GM19467 (cell line): ENCODE results near the gene PPP1R2.
"Not testable (repeated sequence)": the region's sequence is repeated elsewhere in the genome, so short reads cannot be mapped to it uniquely, and the experiment has no call there.

Experiments used
- ATAC-seq: cut with Tn5 transposase; IDR thresholded peaks from one replicate; pipeline ENCODE4 v1.9.1; 2021; ENCODE audit warnings: mild to moderate bottlenecking, moderate library complexity; ENCODE audit not compliant: unreplicated experiment

PPP1R2 gene

GRCh38 chr3:195540027-195540426, 3.1 kb downstream of the PPP1R2 start:
- ATAC-seq = no peak

DNA sequence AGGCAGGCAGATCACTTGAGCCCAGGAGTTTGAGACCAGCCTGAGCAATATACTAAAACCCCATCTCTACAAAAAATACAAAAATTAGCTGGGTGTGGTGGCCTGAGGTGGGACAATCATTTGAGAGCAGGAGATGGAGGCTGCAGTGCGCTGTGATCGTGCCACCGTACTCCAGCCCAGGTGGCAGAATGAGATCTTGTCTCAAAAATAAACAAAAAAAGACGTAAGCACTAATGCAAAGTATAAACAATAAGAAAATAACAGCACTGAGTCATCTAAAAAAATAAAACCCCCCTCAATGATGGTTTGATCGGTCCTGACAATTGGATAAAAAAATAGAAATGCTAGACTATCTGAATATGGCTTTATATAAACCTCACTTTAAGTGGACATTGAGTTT, 3.6 kb downstream of the PPP1R2 start:
- ATAC-seq = no peak

DNA sequence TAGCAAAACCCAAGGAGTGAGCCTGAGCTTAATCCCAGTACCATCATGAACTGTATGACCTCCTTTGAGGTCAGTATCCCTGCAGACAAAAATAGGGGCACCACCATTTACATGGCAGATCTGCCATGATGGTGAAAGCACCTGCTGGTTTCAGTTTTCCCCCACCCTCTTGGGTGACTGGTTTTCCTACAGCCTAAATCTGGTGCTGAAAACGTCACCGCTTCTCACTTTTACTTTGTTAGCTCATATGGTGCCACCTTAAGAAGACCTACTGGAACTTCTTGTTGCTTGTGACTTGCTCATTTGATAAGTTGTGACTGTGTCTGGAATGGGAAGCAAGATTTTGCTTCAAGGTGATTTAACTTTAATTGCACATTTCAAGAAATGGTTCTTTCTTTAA, 5.1 kb downstream of the PPP1R2 start:
- peak; percentile 48 for ATAC-seq

DNA sequence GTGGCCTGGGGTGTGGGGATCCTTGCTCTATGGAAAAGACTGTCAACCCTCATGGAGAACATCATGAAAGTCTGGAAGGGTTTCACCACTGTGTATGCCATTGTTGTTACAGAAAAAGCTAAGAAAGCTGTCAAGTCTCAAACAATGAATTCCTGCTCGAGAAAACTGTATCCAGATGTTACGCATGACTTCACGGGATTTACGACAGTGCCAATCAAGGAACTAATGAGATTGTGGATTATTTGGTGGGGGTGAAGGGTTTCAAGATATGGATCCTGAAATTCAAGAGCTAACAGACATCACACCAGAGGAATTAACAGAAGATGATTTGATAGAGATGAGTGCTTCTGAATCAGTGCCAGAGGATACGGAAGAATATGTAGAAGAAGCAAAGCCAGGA, 7.8 kb downstream of the PPP1R2 start:
- no peak for ATAC-seq

DNA sequence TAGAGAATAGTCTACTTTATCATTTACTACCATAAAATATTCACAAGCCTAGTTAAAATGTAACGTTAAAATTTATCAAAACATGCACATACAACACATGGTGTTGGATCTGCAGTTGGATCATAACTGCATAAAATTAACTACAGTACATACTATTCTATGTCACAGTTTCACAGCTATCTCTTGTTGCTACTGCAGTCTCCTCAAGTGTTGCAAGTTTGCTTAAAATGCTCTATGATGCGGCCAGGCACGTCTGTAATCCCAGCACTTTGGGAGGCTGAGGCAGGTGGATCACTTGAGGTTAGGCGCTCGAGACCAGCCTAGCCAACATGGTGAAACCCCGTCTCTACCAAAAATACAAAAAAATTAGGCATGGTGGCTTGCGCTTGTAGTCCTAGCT, 10.3 kb downstream of the PPP1R2 start:
- no peak for ATAC-seq

- ATAC-seq = no peak
These were observed 10.8 kb downstream of the PPP1R2 start for GRCh38 chr3:195532345-195532744.

GRCh38 chr3:195531683-195532082, 11.4 kb downstream of the PPP1R2 start:
- no peak for ATAC-seq

DNA sequence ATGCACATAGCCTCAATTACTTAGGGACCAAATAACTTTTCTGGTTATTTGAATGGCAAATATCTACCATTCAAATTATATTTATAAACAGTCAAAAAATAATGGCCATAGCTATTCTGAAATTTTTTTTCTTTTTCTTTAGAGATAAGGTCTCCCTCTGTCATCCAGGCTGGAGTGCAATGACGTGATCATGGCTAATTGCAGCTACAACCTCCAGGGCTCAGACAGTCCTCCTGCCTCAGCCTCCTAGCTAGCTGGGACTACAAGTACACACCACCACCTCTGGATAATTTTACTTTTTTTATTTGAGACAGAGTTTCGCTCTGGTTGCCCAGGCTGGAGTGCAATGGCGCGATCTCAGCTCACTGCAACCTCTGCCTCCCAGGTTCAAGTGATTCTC, 16.6 kb downstream of the PPP1R2 start:
- ATAC-seq = no peak

GRCh38 chr3:195524171-195524896, 18.8 kb downstream of the PPP1R2 start:
- no peak for ATAC-seq

DNA sequence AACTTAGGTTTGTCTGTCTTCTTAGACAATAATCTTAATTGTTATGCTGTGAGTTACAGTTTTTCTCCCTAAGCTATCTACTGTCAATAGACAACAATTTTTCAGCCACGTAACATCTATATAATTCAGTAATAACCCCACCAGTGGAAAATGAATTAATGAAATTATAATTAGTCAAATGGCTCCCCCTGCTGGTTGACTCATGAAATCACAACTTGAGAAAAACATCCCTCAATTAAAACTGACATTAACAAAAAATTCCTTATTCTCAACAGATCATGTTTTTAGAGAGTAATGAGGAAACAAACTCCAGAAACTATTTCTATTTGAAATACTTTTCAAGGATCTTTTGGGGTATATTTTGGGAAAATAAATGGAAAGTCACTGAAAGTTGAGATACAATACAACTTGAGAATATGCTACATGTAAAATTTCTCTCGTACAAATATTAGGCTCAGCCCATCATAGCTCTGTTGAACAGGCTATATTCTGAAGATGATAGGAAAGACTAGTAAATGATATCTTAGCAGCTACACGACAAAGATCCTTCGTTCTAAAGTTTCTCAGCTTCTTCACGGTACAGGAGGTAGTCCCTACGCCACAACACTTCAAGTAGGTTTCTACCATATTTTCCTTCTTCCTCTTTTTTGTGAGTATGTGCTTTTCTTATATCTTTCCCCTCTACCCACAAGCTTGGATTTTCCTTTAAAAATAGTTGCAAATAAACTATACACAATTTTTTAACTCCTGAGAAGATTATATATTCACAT, 20.7 kb downstream of the PPP1R2 start:
- no peak for ATAC-seq

DNA sequence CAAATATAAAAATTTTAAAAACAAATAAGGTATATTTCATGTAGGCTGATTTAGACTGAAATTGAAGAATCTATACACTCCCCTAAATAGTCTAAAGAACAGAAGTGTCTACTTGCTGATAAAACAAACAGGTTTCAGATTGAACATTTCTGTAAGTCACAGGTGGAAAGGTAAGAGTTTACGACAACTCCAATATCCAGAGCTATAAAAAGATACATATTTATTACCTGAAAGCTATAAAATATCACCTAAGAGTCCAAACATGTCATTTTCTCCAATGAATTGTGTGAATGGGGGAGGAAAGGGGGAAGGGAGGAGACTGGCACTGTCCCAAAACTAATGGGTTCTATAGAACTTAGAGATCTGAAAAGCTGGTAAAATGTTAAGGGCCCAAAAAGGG, 26.1 kb downstream of the PPP1R2 start:
- ATAC-seq = no peak

DNA sequence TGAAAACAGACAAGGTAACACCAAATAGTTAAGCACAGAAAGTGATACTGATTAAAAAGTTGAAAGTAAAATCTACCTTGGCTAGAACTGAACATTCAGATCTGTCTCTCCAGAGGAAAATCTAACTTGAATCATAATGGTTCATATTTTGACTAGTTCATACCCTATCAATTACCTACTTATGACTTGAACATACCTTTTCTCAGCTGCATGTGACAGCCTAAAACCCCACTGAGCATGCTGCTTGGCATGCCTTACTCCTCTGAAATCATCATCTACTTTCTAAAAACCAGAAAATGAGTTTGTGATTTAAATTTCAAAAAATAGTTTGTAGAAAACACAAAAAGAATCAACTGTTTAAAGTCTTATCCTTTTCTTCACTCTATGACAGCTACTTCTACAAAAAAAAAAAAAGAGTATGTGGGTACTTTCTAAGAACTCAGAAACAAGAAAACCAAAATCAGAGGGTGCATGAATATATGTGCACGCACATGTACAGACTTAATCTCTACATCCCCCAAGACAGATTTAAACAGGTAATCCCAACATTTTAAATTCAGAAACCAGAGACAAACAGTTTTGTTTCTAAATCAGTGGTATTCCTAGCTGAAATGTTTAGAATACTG, 28.4 kb downstream of the PPP1R2 start:
- ATAC-seq = not testable (repeated sequence)

DNA sequence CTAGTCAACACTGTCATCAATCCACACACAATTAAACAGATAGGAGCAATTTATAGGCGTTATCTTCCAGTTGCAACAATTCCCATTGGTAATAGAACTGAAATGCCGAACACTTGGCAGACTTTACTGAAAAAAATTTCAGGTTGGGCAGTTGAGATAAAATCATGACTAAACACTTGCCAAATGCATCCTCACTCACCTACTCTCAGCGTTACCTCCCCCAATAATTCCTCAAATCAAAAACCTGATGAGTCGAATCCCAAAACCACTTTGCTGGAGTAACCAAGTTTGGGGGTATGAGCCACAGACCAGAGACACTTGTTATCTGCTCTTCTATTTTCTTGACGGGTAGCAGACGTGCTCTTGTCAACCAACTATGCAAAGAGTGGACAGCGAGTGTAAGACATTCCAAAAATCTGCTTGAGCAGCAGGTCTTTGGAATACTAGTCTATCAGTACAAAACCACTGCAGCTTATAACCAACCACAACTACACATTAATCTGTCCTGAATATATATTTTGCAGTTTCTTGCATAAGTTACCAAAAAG, 30.3 kb downstream of the PPP1R2 start:
- ATAC-seq = no peak

DNA sequence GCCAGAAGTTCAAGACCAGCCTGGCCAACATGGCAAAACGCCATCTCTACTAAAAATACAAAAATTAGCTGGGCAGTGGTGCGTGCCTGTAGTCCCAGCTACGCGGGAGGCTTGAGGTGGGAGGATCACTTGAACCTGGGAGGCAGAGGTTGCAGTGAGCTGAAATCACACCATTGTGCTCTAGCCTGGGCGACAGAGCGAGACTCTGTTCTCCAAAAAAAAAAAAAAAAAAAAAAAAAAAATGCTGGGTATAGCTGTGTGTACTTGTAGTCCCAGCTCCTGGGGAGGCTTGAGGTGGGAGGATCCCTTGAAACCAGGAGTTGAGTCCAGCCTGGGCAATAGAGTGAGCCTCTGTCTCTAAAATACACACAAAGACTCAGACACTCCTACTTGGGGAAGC, 32.0 kb downstream of the PPP1R2 start:
- ATAC-seq = no peak

- no peak for ATAC-seq
These were observed 34.9 kb downstream of the PPP1R2 start for GRCh38 chr3:195508185-195508584.

DNA sequence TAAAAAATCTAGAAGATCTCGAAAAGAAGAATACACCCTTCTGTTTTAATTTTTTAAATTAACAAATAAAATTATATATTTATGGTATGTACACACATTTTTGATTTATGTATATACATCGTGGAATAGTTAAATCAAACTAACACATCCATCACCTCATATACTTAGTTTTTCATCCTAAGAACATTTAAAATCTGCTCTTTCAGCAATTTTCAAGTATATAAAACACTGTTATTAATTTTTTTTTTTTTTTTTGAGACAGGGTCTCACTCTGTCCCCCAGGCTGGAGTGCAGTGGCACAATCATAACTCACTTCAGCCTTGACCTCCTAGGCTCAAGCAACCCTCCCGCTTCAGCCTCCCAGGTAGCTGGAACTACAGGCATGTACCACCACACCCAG, 67.5 kb downstream of the PPP1R2 start:
- ATAC-seq = no peak

- not testable (repeated sequence) for ATAC-seq
These were observed 68.0 kb downstream of the PPP1R2 start for GRCh38 chr3:195475116-195475515.

DNA sequence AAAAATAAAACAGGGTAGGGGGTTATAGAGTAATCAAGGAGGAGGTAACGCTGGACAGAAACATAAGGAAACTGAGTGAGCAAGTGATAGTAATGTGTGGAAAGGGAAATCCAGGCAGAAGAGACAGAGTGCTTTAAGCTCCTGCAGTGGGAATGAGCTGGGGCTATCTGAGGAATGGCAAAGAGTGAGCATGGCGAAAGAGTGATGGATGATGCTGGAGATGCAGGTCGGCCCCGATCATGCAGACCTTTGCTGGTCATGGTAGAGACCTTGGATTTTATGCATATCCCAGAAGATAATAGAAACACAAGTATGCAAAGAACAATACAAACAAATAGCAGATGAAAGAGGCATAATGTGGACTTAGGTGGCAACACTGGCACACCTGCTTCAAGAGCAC, 74.3 kb downstream of the PPP1R2 start:
- ATAC-seq = no peak

- ATAC-seq = no peak
These were observed 74.7 kb downstream of the PPP1R2 start for GRCh38 chr3:195468391-195468776.

DNA sequence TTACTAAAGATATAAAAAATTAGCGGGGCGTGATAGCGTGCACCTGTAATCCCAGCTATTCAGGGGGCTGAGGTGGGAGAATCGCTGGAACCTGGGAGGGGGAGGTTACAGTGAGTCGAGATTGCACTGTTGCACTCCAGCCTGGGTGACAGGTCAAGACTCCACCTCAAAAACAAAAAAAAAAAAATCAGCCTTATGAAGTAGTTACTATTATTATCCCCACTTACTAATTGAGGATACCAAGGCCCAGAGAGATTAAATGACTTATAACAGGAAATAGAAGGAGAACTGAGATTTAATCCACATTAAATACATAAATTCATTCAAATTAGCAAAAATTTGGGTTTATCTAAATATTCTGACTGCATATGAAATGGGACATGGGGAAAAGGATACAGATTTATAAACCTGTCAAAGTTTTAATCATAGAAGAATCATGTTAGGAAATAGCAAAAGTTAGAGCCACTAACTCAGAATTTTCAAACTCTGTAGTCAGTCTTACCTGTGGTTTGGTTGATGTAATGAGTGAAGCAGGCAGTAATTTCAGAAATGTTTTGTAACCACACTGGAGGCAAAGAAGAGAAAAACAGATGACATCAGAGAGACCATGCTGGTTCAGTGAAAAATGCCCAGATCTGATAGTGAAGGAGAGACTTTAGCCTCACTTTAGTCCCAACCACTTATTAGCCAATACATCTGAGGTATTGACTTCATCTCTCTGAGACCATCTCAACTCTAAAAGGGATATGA, 75.3 kb downstream of the PPP1R2 start:
- ATAC-seq = no peak

- ATAC-seq = no peak
These were observed 76.9 kb downstream of the PPP1R2 start for GRCh38 chr3:195466251-195466650.
